ENCODE measurements around the gene OAS2.

The OAS2 gene, protein sequence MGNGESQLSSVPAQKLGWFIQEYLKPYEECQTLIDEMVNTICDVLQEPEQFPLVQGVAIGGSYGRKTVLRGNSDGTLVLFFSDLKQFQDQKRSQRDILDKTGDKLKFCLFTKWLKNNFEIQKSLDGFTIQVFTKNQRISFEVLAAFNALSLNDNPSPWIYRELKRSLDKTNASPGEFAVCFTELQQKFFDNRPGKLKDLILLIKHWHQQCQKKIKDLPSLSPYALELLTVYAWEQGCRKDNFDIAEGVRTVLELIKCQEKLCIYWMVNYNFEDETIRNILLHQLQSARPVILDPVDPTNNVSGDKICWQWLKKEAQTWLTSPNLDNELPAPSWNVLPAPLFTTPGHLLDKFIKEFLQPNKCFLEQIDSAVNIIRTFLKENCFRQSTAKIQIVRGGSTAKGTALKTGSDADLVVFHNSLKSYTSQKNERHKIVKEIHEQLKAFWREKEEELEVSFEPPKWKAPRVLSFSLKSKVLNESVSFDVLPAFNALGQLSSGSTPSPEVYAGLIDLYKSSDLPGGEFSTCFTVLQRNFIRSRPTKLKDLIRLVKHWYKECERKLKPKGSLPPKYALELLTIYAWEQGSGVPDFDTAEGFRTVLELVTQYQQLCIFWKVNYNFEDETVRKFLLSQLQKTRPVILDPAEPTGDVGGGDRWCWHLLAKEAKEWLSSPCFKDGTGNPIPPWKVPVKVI

DNA sequence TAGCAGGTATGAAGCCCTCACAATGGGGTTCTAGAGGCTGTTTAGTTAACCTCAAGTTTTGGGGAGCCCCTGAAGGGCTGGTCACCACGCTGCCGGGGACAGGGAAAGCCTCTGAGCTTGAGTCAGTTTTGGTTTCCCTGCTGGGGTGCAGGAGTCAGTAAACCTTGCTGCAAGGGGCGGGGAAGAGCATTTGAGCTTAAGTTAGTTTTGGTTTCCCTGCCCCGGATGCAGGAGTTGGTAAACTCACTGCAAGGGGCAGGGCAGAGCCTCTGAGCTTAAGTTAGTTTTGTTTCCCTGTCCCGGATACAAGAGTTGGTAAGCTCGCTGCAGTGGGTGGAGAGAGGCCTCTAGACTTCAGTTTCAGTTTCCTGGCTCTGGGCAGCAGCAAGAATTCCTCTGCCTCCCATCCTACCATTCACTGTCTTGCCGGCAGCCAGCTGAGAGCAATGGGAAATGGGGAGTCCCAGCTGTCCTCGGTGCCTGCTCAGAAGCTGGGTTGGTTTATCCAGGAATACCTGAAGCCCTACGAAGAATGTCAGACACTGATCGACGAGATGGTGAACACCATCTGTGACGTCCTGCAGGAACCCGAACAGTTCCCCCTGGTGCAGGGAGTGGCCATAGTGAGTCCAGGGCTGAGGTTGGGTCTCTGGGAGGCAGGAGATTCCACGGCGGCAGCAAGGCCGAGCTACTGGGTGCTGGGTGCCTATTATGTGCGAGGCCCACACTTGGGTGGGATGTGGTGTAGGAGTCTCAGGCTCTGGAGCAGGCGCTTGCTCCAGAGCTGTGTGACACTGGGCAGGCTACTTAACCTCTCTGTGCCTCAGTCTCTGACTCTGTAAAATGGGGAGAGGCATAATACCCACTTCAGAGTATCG is at the start of gene OAS2:
OAS2 (plus strand) TSS at position 357 of the 878 bp plus-strand sequence; CDS start at position 447, 90 bp downstream.
- peak; percentile 47 for DNase-seq (ENCODE audit: low spot score)

DNA sequence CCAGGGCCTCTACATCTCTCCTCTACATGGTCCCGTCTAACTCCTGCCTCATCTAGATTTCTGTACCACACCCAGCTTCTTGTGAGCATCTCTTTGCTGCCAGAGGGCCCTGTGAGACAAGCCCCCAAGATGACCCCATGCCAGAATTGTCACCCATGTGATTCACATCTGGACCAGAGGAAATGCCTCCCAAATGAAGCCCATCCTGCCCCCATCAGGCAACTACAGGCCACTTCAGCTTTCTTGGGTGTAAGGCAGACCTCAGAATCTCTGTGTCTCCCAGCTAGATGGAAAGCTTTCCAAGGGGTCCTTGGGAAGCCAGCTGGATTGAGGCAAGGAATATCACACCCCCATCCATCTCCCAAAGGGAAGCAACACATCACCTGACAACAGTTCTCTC is 49.3 kb upstream of the OAS2 start:
- DNase-seq (ENCODE audit: low spot score): no peak

DNA sequence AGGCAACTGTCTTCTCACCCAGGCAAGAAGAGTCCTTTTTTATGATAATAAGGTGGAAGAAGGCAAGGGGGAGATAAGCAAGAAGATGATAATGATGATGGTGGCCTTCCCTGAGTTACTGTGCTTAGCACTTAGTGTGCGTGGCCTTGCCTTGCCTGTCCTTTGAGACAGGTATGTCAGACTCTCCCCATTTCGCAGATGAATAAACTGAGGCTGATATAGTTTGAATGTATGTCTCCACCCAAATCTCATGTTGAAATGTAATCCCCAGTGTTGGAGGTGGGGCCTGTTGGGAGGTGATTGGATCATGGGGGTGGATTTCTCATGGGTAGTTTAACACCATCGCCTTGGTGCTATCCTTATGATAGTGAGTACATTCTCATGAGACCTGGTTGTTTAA is 48.6 kb upstream of the OAS2 start:
- no peak for DNase-seq (ENCODE audit: low spot score)

DNA sequence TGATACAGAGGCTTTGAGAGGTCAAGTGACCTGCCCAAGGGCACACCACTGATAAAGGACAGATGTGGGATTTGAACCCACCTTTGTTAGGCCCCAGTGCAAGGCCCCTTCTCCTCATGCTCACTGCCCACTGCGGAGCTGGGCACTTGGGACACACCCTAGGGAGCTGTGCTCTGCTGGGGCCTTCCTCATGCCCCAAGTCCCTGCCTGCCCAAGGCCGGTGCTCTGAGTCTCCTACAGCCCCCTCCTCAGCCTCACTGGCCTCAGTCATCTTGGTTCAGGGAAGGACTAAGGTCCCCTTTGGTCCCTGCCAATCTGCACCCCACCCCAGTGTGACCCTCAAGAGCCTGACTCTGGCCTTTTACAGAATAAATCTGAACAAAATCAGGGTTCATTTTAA is 48.0 kb upstream of the OAS2 start:
- no peak for DNase-seq (ENCODE audit: low spot score)

DNA sequence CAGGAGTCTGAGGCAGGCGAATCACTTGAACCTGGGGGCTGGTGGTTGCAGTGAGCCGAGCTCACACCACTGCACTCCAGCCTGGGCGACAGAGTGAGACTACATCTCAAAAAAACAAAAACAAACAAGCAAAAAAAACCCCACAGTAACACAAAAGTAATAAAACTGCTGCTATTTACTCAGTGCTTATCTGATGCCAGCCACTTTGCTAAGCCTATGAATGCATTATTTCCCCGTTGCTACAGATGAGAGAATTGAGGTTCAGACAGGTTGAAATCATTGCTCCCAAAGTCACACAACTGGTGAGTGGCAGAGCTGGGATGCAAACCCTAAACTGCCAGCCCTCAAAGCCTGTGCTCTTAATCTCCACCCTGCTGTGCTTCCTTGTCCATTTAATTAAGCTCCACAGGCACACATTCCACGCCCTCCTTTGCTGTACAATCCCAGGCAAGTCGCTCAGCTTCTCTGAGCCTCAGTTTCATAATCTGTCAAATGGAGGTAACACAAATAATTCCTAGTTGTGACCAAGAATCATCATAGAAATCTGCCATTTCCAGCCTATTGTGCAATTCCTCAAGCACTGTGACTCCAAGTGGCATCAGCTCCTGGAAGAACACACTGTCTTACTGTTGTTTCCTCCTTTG is 45.7 kb upstream of the OAS2 start:
- no peak for DNase-seq (ENCODE audit: low spot score)

DNA sequence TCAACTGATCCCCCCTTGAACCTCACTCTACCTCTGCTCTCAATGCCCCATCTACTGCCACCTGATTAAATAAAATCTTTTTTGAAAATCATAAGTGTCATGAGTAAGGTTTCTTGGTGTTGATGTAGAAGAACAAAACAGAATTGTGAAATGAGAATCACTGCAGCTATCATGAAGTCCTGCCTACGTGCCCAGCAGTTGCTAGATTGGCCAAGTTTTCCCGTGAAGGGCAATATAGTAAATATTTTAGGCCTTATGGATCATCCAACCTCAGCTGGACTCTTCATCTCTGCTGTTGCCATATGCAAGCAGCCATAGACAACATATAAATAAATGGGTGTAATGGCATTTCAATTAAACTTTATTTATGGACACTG is 45.2 kb upstream of the OAS2 start:
- no peak for DNase-seq (ENCODE audit: low spot score)

DNA sequence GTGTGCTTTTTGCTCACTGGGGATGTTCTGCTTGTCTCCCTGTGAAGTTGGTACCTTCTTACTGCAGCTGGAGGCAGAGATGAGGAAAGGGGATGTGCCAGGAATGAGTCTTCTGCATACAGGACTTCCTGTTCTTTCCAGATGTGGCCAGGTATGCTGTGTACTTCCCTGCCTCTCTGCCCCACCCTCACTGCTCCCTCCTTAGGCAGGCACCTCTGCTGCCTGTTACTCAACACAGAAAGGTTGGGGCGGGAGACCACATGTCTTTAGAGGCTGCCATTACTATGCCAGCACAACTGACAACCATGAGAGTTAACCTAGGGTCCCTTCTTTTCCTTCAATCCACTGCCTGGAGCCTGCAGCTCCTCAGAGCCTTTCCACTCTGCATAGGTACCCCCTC is 42.1 kb upstream of the OAS2 start:
- no peak for DNase-seq (ENCODE audit: low spot score)

DNA sequence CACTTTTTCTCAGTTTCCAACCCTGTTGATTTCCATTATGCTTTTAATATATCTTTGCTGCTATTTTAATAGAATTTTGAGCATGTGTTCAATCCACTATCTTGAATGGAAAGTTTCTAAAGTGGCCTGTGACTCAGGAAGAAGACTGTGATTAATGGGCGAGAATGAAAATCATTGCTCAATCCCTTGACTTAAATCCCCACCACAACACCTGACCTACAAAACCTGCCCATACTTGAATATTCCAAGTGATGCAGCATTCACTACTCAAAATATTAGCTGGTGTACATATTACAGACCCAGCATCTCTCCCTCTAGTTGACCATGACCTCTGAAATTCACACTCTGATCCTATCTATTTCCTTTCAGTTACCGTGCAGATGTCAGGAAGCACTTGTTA is 41.4 kb upstream of the OAS2 start:
- DNase-seq (ENCODE audit: low spot score): no peak

DNA sequence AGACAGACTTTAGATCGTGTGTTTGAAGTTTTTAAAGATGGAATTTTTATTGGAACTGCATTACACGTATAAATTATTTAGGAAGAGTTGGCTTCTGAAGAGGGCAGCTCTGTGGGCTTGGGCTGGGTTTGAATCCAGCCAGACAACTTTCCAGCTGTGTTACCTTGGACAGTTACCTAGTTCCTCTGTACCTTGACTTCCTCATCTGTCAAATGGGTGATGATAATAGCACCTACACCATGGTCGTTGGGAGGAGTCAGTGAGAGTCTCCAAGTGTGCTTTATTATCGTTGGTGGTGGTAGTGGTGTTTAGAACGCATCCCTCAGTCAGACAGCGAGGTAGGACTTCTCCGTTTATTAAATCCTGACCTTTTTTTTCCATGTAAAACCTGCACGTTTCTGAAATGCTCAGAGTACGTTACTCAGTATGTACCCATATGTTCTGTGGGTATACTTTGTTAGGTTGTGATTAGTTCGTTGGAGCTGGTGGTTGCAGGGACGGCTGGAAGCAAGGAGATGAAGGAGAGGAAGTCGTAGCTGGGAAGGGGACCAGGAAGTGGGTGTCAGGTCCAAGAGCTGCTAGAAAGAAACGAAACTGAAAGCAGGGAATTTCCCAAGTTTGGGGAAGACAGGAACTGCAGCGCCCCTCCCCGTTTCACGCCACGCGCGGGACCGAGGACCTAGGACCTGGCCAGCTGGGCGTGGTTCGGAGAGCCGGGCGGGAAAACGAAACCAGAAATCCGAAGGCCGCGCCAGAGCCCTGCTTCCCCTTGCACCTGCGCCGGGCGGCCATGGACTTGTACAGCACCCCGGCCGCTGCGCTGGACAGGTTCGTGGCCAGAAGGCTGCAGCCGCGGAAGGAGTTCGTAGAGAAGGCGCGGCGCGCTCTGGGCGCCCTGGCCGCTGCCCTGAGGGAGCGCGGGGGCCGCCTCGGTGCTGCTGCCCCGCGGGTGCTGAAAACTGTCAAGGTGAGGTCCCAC is 40.3 kb upstream of the OAS2 start, which contains the start of gene OAS3:
OAS3 (plus strand) TSS at position 734 of the 979 bp plus-strand sequence; CDS start at position 791, 57 bp downstream.
- peak; percentile 62 for DNase-seq (ENCODE audit: low spot score)

DNA sequence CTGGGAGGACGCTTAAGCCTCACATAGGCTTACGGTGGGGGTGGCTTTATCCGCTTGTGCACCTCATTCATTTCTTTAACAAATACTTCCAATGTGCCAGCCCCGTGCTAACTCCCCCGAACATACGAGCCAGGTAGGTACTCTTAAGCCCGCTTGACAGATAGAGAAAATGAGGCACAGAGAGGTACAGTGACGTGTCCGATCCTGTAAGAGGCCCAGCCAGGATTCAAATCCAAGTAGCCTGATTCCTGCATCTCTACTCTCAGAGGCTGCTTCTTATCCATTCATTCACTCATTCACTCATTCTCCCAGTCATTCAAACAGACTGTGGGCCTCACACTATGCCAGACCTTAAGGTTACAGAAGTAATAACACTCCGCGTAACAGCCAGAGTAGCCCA is 39.6 kb upstream of the OAS2 start:
- DNase-seq (ENCODE audit: low spot score): no peak

DNA sequence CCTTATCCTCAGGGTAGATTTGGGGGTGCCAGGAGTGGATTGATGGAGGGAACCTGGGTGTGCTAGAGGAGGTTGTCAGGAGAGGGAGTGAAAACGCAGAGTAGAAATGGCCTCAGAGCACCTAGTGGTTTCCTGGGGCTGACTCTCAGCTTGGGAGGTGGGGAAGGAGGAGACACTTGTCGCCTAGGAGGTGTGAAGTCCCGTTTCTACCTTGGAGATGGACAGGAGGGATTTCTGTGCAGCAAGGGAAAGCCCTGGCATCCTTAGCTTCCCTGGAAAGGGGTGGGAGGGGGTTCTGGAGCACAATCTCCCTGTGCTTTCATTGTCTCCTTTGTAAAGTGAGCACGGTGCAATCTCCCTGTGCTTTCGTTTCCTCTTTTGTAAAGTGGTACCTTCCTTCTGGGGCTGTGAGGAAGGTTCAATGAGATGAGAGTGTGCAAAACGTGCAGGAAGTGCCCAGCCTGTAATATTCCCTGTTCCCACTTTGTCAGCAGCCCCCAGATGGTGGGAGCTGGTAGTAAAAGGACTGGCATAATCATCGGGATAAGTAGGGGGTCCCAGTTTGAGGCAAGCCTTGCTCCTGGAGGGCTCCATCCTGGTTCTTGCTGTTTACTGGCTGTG is 38.4 kb upstream of the OAS2 start:
- DNase-seq (ENCODE audit: low spot score): no peak

DNA sequence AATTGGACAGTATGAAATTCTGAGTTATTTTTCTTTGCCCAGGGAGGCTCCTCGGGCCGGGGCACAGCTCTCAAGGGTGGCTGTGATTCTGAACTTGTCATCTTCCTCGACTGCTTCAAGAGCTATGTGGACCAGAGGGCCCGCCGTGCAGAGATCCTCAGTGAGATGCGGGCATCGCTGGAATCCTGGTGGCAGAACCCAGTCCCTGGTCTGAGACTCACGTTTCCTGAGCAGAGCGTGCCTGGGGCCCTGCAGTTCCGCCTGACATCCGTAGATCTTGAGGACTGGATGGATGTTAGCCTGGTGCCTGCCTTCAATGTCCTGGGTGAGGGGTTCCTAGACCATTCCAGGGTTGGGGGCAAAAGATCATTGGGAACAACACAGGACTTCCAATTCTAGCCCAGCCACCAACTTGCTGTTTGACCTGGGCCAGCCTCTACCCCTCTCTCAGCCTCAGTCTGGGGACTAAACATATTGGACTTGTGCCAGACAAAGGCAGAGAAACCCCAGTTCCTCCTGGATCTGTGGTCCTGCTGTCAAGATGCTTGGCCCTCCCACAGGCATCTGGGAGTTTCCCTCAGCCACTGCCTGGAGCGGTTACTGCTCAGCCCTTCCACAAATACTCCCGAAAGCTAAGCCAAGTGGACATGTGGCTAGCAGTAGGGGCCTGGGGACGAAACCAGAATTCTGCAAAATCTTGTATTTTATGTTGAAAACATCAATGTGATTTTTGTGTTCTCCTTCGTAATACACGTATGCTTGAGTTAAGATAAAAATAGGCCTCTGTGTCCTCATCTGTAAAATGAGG is 36.6 kb upstream of the OAS2 start:
- DNase-seq (ENCODE audit: low spot score): no peak

DNA sequence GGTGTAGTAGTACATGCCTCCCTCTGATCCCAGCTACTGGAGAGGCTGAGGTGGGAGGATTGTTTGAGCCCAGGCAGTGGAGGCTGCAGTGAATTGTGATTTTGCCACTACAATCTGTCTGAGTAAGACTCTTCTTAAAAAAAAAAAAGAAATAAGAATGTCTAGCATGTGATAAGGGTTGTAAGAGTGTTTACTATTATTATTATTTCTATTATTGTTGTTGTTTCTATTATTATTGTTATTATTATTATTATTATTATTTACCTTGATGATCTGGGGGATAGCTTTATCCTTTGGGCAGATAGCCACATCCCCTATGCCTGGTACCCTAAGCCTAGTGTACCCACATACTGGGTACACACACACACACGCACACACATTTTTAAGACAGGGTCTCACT is 35.7 kb upstream of the OAS2 start:
- DNase-seq (ENCODE audit: low spot score): no peak

DNA sequence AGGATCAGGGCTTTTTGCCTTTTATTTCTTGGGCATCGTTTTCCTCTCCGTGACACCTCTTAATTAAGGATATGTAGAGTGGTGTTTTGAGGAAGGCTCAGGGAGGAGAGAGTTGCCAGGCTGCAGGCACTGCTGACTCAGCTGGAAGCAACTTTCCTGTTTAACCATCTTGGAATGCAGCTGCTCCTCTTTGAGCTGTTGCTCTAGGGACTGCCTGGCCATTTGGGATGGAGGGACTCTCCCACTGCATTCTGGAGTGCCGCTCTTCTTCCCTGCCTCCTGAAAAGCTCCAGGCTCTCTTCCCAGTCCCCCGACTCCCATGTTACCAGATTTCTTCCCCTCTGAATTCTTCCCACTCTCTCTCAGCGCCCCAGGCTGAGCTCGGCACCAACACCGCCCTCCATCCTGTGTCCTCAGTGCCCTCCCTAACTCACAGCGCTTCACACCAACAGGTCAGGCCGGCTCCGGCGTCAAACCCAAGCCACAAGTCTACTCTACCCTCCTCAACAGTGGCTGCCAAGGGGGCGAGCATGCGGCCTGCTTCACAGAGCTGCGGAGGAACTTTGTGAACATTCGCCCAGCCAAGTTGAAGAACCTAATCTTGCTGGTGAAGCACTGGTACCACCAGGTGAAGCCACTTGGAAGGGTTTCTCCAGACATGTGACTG is 34.2 kb upstream of the OAS2 start:
- DNase-seq (ENCODE audit: low spot score): no peak

DNA sequence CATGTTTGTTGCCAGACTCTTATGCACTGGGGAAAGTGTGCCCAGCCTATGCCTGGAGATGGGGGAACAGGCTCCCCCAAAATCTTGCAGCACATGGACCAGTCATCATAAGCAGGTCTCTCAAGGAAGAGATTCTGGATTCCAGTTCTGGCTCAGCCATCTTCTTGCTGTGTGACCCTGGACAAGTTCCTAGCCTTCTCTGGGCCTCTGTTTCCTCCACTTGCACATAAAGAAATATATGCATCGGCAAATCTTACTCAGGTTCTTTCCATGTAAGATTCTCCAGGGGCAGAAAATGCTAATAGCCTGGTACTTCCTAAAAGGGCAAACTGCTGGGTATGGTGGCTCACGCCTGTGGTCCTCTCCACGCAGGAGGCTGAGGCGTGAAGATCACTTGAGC is 32.8 kb upstream of the OAS2 start:
- no peak for DNase-seq (ENCODE audit: low spot score)

DNA sequence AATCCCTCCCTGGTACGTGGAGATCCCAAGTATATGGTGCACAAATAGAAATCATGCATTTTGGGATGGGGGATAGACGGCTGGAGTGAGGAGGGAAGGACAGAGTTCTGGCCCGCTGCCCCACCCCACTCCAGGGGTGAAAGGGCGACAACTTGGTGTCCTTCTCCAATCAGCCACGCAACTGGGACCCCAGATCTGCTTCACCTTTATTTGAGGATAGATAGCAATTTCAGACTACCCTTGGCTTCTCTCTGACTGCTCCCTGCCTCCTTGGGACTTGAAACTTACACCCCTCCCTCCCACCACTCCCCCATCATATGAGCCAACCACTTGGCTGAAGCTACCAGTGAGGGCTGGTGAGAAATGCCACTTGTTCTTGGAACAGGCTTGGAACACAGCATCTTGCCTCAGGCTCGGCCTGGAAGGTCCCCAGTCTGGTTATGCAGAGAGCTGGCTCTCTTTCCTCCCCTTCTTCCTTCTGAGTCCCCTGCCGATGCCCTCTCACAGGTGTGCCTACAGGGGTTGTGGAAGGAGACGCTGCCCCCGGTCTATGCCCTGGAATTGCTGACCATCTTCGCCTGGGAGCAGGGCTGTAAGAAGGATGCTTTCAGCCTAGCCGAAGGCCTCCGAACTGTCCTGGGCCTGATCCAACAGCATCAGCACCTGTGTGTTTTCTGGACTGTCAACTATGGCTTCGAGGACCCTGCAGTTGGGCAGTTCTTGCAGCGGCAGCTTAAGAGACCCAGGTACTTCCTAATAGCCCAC is 31.9 kb upstream of the OAS2 start:
- DNase-seq (ENCODE audit: low spot score): no peak

DNA sequence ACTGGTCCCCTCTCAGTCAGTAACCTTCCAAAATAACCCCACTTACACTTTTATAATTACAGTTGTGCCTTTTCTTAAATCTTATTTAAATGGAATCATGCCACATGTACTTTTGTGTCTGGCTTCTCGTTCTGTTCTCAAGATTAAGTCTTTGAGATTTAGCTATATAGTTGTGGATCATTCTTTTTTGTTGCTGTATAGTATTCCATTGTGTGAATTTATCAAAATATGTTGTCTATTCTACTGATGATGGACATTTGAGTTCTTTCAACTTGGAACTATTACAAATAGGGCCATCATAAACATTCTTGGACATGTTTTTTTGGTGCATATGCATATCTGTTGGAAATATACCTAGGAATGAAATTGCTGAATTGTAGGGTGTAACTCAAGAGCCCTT is 31.0 kb upstream of the OAS2 start:
- DNase-seq (ENCODE audit: low spot score): no peak

DNA sequence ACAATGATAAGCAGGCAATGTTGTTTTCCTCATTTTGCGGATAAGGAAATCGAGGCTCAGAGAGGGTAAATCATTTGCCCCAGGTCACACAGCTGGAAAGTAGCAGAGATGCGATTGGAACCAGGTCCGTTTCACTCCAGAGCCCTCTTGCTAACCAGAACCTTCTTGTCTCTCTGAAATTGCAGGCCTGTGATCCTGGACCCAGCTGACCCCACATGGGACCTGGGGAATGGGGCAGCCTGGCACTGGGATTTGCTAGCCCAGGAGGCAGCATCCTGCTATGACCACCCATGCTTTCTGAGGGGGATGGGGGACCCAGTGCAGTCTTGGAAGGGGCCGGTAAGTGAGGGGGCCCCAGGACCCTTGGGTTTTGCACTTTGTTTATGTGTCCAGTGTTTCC is 30.6 kb upstream of the OAS2 start:
- DNase-seq (ENCODE audit: low spot score): no peak
